AG10803 (cell line): ENCODE data around the gene SGK2.

ENCODE experiments used
- DNase-seq: peaks from one replicate; pipeline ENCODE4 v3.0.0; 2010; ENCODE audit warnings: low read depth
- H3K4me3 ChIP-seq: 2 replicates; pipeline ENCODE4 v1.5.1; 2011; ENCODE audit warnings: mild to moderate bottlenecking, low read length, control low read depth
- CTCF ChIP-seq: conservative IDR thresholded peaks from 2 replicates; pipeline ENCODE4 v1.5.1; 2011; ENCODE audit warnings: mild to moderate bottlenecking, low read length, control low read depth, inconsistent platforms

SGK2 gene

GRCh38 chr20:43516251-43516824 is 42.5 kb upstream of the SGK2 start:
- H3K4me3 ChIP-seq: no peak overlapping the region
- DNase-seq: peak; percentile 7
- no peak for TF ChIP-seq CTCF

- DNase-seq: no peak
- H3K4me3 ChIP-seq: no peak overlapping the region
- no peak for TF ChIP-seq CTCF
Measured at GRCh38 chr20:43520074-43520630, 38.7 kb upstream of the SGK2 start.

- no peak for DNase-seq
- no peak for TF ChIP-seq CTCF
- H3K4me3 ChIP-seq: no peak overlapping the region
Measured at GRCh38 chr20:43525021-43525420, 33.8 kb upstream of the SGK2 start.

GRCh38 chr20:43528258-43528875 is 30.5 kb upstream of the SGK2 start:
- no peak overlapping the region for H3K4me3 ChIP-seq
- DNase-seq: no peak
- no peak for TF ChIP-seq CTCF

- no peak overlapping the region for H3K4me3 ChIP-seq
- no peak for TF ChIP-seq CTCF
- no peak for DNase-seq
Measured at GRCh38 chr20:43529051-43529450, 29.8 kb upstream of the SGK2 start.

GRCh38 chr20:43529457-43530153 is 29.2 kb upstream of the SGK2 start:
- DNase-seq: no peak
- no peak for TF ChIP-seq CTCF

More at GRCh38 chr20:43529457-43530153, 29.2 kb upstream of the SGK2 start:
- no peak overlapping the region for H3K4me3 ChIP-seq
